Transverse colon (tissue), 3 donors: ENCODE data around the gene SFXN1.

Experiments used
- CTCF ChIP-seq, 5 experiments: fragments of 200-600 bp in 3 of 5; fragments of 450-650 bp in 2 of 5; sonication (generic) in 3 of 5; IDR thresholded peaks; 1 replicate in 2 of 5; 2 replicates in 3 of 5; pipeline ENCODE4 v1.5.1; 2016 to 2017; ENCODE audit warnings: antibody characterized with exemption in 5 of 5, inconsistent platforms in 3 of 5, mild to moderate bottlenecking in 2 of 5, moderate library complexity in 1 of 5
- EP300 ChIP-seq: sonication (generic); formaldehyde crosslinking; IDR thresholded peaks from one replicate; pipeline ENCODE4 v1.6.1; 2017; ENCODE audit warnings: antibody characterized with exemption, low read depth

DNA sequence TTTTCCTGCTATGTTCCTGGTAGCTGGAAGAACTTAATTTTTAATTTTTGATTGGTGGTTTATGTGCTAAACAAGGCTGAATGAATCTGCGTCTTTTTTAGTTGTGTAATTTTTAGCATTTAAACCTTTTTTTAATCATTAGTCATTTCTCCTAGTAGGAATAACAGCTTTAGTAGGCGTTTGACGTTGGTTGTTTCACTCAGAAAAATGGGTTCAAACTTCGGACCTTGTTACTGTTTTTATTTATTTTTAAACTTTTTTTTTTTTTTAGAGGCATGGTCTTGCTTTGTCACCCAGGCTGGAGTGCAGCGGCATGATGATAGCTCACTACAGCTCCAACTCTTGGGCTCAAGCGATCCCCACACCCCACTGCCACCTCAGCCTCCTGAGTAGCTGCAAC lies 12.9 kb downstream of the SFXN1 start:
- TF ChIP-seq CTCF (IDR thresholded peaks at IDR 0.05), result no peak
- no peak for TF ChIP-seq EP300
